Measurements from ENCODE around the gene FBXW10.
"Not testable (repeated sequence)": the region's sequence is repeated elsewhere in the genome, so short reads cannot be mapped to it uniquely, and the experiment has no call there.

FBXW10 gene

GRCh38 chr17:18755969-18756368 is 12.1 kb downstream of the FBXW10 start:
- not testable (repeated sequence) for H3K9me3 ChIP-seq (ENCODE audit: insufficient read depth, low read depth, low read length); H4K12ac ChIP-seq (ENCODE audit: low read depth, low read length); H2AFZ ChIP-seq (ENCODE audit: insufficient read depth, low read length, poor library complexity); H2AK5ac ChIP-seq (ENCODE audit: low read length); H3K4me1 ChIP-seq (ENCODE audit: control insufficient read depth in 1 of 2, insufficient read depth in 2 of 2, low read length in 2 of 2); H3K27me3 ChIP-seq (ENCODE audit: insufficient read depth, low read length); H4K8ac ChIP-seq (ENCODE audit: low read depth, low read length); H2BK5ac ChIP-seq (ENCODE audit: low read depth, low read length, poor library complexity); H3K79me1 ChIP-seq (ENCODE audit: low read length); H2BK12ac ChIP-seq (ENCODE audit: low read length); H3K14ac ChIP-seq (ENCODE audit: low read length); H3K36me3 ChIP-seq (ENCODE audit: control insufficient read depth in 1 of 2, insufficient read depth in 2 of 2, low read length in 2 of 2); H3K4me3 ChIP-seq (ENCODE audit: low read depth, low read length); H3K27ac ChIP-seq (ENCODE audit: low read depth, low read length); H3K18ac ChIP-seq (ENCODE audit: low read length); DNase-seq; H3K4ac ChIP-seq (ENCODE audit: low read depth, low read length); H3K79me2 ChIP-seq (ENCODE audit: control insufficient read depth, insufficient read depth, low read length, poor library complexity); H3K9ac ChIP-seq (ENCODE audit: low read length); H4K91ac ChIP-seq (ENCODE audit: low read depth, low read length); H3K4me2 ChIP-seq (ENCODE audit: low read length); H3K23ac ChIP-seq (ENCODE audit: low read length); H2BK120ac ChIP-seq (ENCODE audit: insufficient read depth, low read length, poor library complexity)
- WGBS (ENCODE audit: extremely low coverage, insufficient coverage, insufficient read length), result no CpG with 5 or more reads among the region's 4 CpGs

- H3K27ac ChIP-seq (ENCODE audit: low read depth, low read length); H3K18ac ChIP-seq (ENCODE audit: low read length); H3K4me1 ChIP-seq (ENCODE audit: control insufficient read depth in 1 of 2, insufficient read depth in 2 of 2, low read length in 2 of 2); H4K12ac ChIP-seq (ENCODE audit: low read depth, low read length); H3K23ac ChIP-seq (ENCODE audit: low read length); H3K4me3 ChIP-seq (ENCODE audit: low read depth, low read length); H3K79me1 ChIP-seq (ENCODE audit: low read length); H3K79me2 ChIP-seq (ENCODE audit: control insufficient read depth, insufficient read depth, low read length, poor library complexity); H2AK5ac ChIP-seq (ENCODE audit: low read length); H3K14ac ChIP-seq (ENCODE audit: low read length); H3K4me2 ChIP-seq (ENCODE audit: low read length); H3K27me3 ChIP-seq (ENCODE audit: insufficient read depth, low read length); H2BK5ac ChIP-seq (ENCODE audit: low read depth, low read length, poor library complexity); H3K4ac ChIP-seq (ENCODE audit: low read depth, low read length); H3K9me3 ChIP-seq (ENCODE audit: insufficient read depth, low read depth, low read length); DNase-seq; H4K91ac ChIP-seq (ENCODE audit: low read depth, low read length); H2AFZ ChIP-seq (ENCODE audit: insufficient read depth, low read length, poor library complexity); H4K8ac ChIP-seq (ENCODE audit: low read depth, low read length); H2BK120ac ChIP-seq (ENCODE audit: insufficient read depth, low read length, poor library complexity); H3K36me3 ChIP-seq (ENCODE audit: control insufficient read depth in 1 of 2, insufficient read depth in 2 of 2, low read length in 2 of 2); H3K9ac ChIP-seq (ENCODE audit: low read length); H2BK12ac ChIP-seq (ENCODE audit: low read length): not testable (repeated sequence)
- WGBS (ENCODE audit: extremely low coverage, insufficient coverage, insufficient read length), result no CpG with 5 or more reads among the region's 8 CpGs
Measured at GRCh38 chr17:18757368-18758044, 13.7 kb downstream of the FBXW10 start.

GRCh38 chr17:18758344-18758743 is 14.5 kb downstream of the FBXW10 start:
- not testable (repeated sequence) for H3K27ac ChIP-seq (ENCODE audit: low read depth, low read length); H3K4me3 ChIP-seq (ENCODE audit: low read depth, low read length); H2AK5ac ChIP-seq (ENCODE audit: low read length)

GRCh38 chr17:18760221-18760620 is 16.4 kb downstream of the FBXW10 start:
- H2AFZ ChIP-seq (ENCODE audit: insufficient read depth, low read length, poor library complexity); H3K27ac ChIP-seq (ENCODE audit: low read depth, low read length); H2BK120ac ChIP-seq (ENCODE audit: insufficient read depth, low read length, poor library complexity); H3K36me3 ChIP-seq (ENCODE audit: control insufficient read depth in 1 of 2, insufficient read depth in 2 of 2, low read length in 2 of 2); H3K18ac ChIP-seq (ENCODE audit: low read length); H4K12ac ChIP-seq (ENCODE audit: low read depth, low read length); H3K4ac ChIP-seq (ENCODE audit: low read depth, low read length); H4K8ac ChIP-seq (ENCODE audit: low read depth, low read length); H2BK5ac ChIP-seq (ENCODE audit: low read depth, low read length, poor library complexity); H3K4me1 ChIP-seq (ENCODE audit: control insufficient read depth in 1 of 2, insufficient read depth in 2 of 2, low read length in 2 of 2); H2BK12ac ChIP-seq (ENCODE audit: low read length); H4K91ac ChIP-seq (ENCODE audit: low read depth, low read length); H3K79me2 ChIP-seq (ENCODE audit: control insufficient read depth, insufficient read depth, low read length, poor library complexity); H3K9ac ChIP-seq (ENCODE audit: low read length); H3K4me2 ChIP-seq (ENCODE audit: low read length); H2AK5ac ChIP-seq (ENCODE audit: low read length); H3K27me3 ChIP-seq (ENCODE audit: insufficient read depth, low read length); H3K9me3 ChIP-seq (ENCODE audit: insufficient read depth, low read depth, low read length); H3K23ac ChIP-seq (ENCODE audit: low read length); H3K4me3 ChIP-seq (ENCODE audit: low read depth, low read length); H3K79me1 ChIP-seq (ENCODE audit: low read length); H3K14ac ChIP-seq (ENCODE audit: low read length); DNase-seq: not testable (repeated sequence)
- WGBS (ENCODE audit: extremely low coverage, insufficient coverage, insufficient read length), result no CpG with 5 or more reads among the region's 6 CpGs

More at GRCh38 chr17:18758344-18758743, 14.5 kb downstream of the FBXW10 start:
- not testable (repeated sequence) for H3K23ac ChIP-seq (ENCODE audit: low read length); H3K18ac ChIP-seq (ENCODE audit: low read length); H2BK5ac ChIP-seq (ENCODE audit: low read depth, low read length, poor library complexity); H4K8ac ChIP-seq (ENCODE audit: low read depth, low read length); H4K12ac ChIP-seq (ENCODE audit: low read depth, low read length); H3K36me3 ChIP-seq (ENCODE audit: control insufficient read depth in 1 of 2, insufficient read depth in 2 of 2, low read length in 2 of 2); DNase-seq; H3K9ac ChIP-seq (ENCODE audit: low read length); H3K79me1 ChIP-seq (ENCODE audit: low read length); H2BK12ac ChIP-seq (ENCODE audit: low read length); H2AFZ ChIP-seq (ENCODE audit: insufficient read depth, low read length, poor library complexity); H3K9me3 ChIP-seq (ENCODE audit: insufficient read depth, low read depth, low read length); H4K91ac ChIP-seq (ENCODE audit: low read depth, low read length); H3K79me2 ChIP-seq (ENCODE audit: control insufficient read depth, insufficient read depth, low read length, poor library complexity); H3K4me2 ChIP-seq (ENCODE audit: low read length); H3K4ac ChIP-seq (ENCODE audit: low read depth, low read length); H2BK120ac ChIP-seq (ENCODE audit: insufficient read depth, low read length, poor library complexity); H3K27me3 ChIP-seq (ENCODE audit: insufficient read depth, low read length); H3K4me1 ChIP-seq (ENCODE audit: control insufficient read depth in 1 of 2, insufficient read depth in 2 of 2, low read length in 2 of 2); H3K14ac ChIP-seq (ENCODE audit: low read length)
- no CpG with 5 or more reads among the region's 6 CpGs for WGBS (ENCODE audit: extremely low coverage, insufficient coverage, insufficient read length)

All from trophoblast cell (in vitro differentiated cells and primary cell).